MM.1S (cell line): ENCODE measurements around the gene DDX10.

Experiments
- DNase-seq: peaks from one replicate; pipeline ENCODE4 v3.0.0-alpha.2; 2015
- H2AFZ ChIP-seq: fragments of 300-600 bp; sonication (generic); 2 replicates; pipeline ENCODE4 v1.6.0; 2016; ENCODE audit warnings: antibody characterized with exemption, low read length
- H3F3A ChIP-seq: fragments of 300-600 bp; sonication (generic); 2 replicates; pipeline ENCODE4 v1.6.1; 2016; ENCODE audit warnings: mild to moderate bottlenecking, antibody characterized with exemption, low read length, moderate library complexity, mixed read lengths; ENCODE audit not compliant: insufficient read depth
- H3K27ac ChIP-seq: fragments of 300-600 bp; sonication (generic); 2 replicates; pipeline ENCODE4 v1.5.1; 2016; ENCODE audit warnings: mild to moderate bottlenecking, low read length
- H3K27me3 ChIP-seq: fragments of 300-600 bp; sonication (generic); replicated peaks from 2 replicates; pipeline ENCODE4 v1.6.0; 2016; ENCODE audit warnings: low read length; ENCODE audit not compliant: insufficient read depth
- H3K36me3 ChIP-seq: fragments of 300-600 bp; sonication (generic); replicated peaks from 2 replicates; pipeline ENCODE4 v1.6.1; 2016; ENCODE audit warnings: mild to moderate bottlenecking, low read length, mixed read lengths; ENCODE audit not compliant: insufficient read depth
- H3K4me1 ChIP-seq: fragments of 300-600 bp; sonication (generic); 2 replicates; pipeline ENCODE4 v1.6.1; 2016; ENCODE audit warnings: low read length, mixed read lengths
- H3K4me2 ChIP-seq: fragments of 300-600 bp; sonication (generic); 2 replicates; pipeline ENCODE4 v1.6.0; 2016; ENCODE audit warnings: low read depth, low read length
- H3K4me3 ChIP-seq: fragments of 300-600 bp; sonication (generic); 2 replicates; pipeline ENCODE4 v1.5.1; 2016; ENCODE audit warnings: low read length, mixed read lengths
- H3K79me2 ChIP-seq: fragments of 300-600 bp; sonication (generic); 2 replicates; pipeline ENCODE4 v1.6.1; 2016; ENCODE audit warnings: mixed run types, low read length, mixed read lengths
- H3K9ac ChIP-seq: fragments of 300-600 bp; sonication (generic); 2 replicates; pipeline ENCODE4 v1.6.1; 2016; ENCODE audit warnings: low read length, mixed read lengths
- H3K9me2 ChIP-seq: fragments of 300-600 bp; sonication (generic); replicated peaks from 2 replicates; pipeline ENCODE4 v1.6.1; 2016; ENCODE audit warnings: mild to moderate bottlenecking, low read length, mixed read lengths; ENCODE audit not compliant: insufficient read depth
- H3K9me3 ChIP-seq: fragments of 300-600 bp; sonication (generic); replicated peaks from 2 replicates; pipeline ENCODE4 v1.6.1; 2016; ENCODE audit warnings: mild to moderate bottlenecking, low read length, mixed read lengths; ENCODE audit not compliant: insufficient read depth
- H4K20me1 ChIP-seq: fragments of 300-600 bp; sonication (generic); 2 replicates; pipeline ENCODE4 v1.6.1; 2016; ENCODE audit warnings: mild to moderate bottlenecking, low read length, moderate library complexity, mixed read lengths; ENCODE audit not compliant: insufficient read depth
- CTCF ChIP-seq: fragments of 300-600 bp; sonication (generic); IDR thresholded peaks from 2 replicates; pipeline ENCODE4 v1.5.1; 2016; ENCODE audit warnings: antibody characterized with exemption, low read length, mixed read lengths
- EZH2 ChIP-seq: fragments of 300-600 bp; sonication (generic); optimal IDR thresholded peaks from 2 replicates; pipeline ENCODE3; 2017; ENCODE audit warnings: low read depth, mild to moderate bottlenecking, antibody characterized with exemption, low read length, mixed read lengths
- EZH2phosphoT487 ChIP-seq: fragments of 300-600 bp; sonication (generic); IDR thresholded peaks from 2 replicates; pipeline ENCODE4 v1.6.1; 2018; ENCODE audit warnings: antibody characterized with exemption, low read length

The DDX10 gene

GRCh38 chr11:108669711-108670110 lies 4.8 kb downstream of the DDX10 start:
- Histone ChIP-seq H3K79me2 (peaks cover 87% of the 10 kb centered on the region), H3K36me3 (no peaks in the 10 kb centered on the region; the same call in 1 of the 2 replicates), H2AFZ (no peak overlapping the region), H3K27ac (no peak overlapping the region), H4K20me1 (no peaks in the 10 kb centered on the region), H3K4me1 (peaks cover 21% of the 10 kb centered on the region), H3K4me3 (no peak overlapping the region), H3K27me3 (no peaks in the 10 kb centered on the region), H3K9ac (no peak overlapping the region), H3K9me2 (no peaks in the 10 kb centered on the region), H3K9me3 (no peaks in the 10 kb centered on the region), H3F3A (no peaks in the 10 kb centered on the region), H3K4me2 (no peak overlapping the region)
- no peak for DNase-seq
- no peak for TF ChIP-seq CTCF
- TF ChIP-seq EZH2 = no peak

- Histone ChIP-seq H3K36me3 (no peaks in the 10 kb centered on the region; the same call in 1 of the 2 replicates), H3K4me3 (no peak overlapping the region), H3K4me2 (no peak overlapping the region), H3K9me3 (no peaks in the 10 kb centered on the region), H3K9ac (no peak overlapping the region), H3K4me1 (peaks cover 21% of the 10 kb centered on the region), H3K9me2 (no peaks in the 10 kb centered on the region), H2AFZ (no peak overlapping the region), H3K79me2 (peaks cover 81% of the 10 kb centered on the region), H3K27ac (no peak overlapping the region), H3K27me3 (no peaks in the 10 kb centered on the region), H3F3A (no peaks in the 10 kb centered on the region), H4K20me1 (no peaks in the 10 kb centered on the region)
- no peak for TF ChIP-seq CTCF
- no peak for TF ChIP-seq EZH2phosphoT487
- no peak for DNase-seq
These were observed 5.6 kb downstream of the DDX10 start for GRCh38 chr11:108670451-108670850.

- Histone ChIP-seq H2AFZ (no peak overlapping the region), H3K79me2 (peaks cover 64% of the 10 kb centered on the region), H3F3A (no peaks in the 10 kb centered on the region), H3K9me3 (no peaks in the 10 kb centered on the region), H4K20me1 (no peaks in the 10 kb centered on the region), H3K9me2 (no peaks in the 10 kb centered on the region), H3K27me3 (no peaks in the 10 kb centered on the region), H3K4me2 (no peak overlapping the region), H3K27ac (no peak overlapping the region), H3K4me3 (no peak overlapping the region), H3K36me3 (no peaks in the 10 kb centered on the region; the same call in 1 of the 2 replicates), H3K4me1 (peaks cover 7% of the 10 kb centered on the region), H3K9ac (no peak overlapping the region)
- DNase-seq = no peak
- TF ChIP-seq EZH2phosphoT487 (no peak), CTCF (no peak), EZH2 (no peak)
These were observed 7.2 kb downstream of the DDX10 start for GRCh38 chr11:108672113-108672512.
